Stimulated activated CD4-positive, alpha-beta T cell treated with anti-CD3 and anti-CD28 coated beads, Interleukin-1b, Interleukin-23, amount 100 ng/mL, for 1 hour (primary cell): Measurements from ENCODE around the gene HARBI1.

Source experiments
- DNase-seq, 2 donors: peaks; one replicate each; pipeline ENCODE4 v3.0.0-alpha.2; 2020; ENCODE audit warnings: low read depth in 2 of 2

Gene HARBI1

GRCh38 chr11:46633291-46634217, 16.5 kb upstream of the HARBI1 start:
- DNase-seq, result no peak

- DNase-seq, result no peak
Observed at GRCh38 chr11:46632502-46632901, 15.5 kb upstream of the HARBI1 start.

- DNase-seq, result no peak
Observed at GRCh38 chr11:46631676-46632075, 14.6 kb upstream of the HARBI1 start.

- no peak for DNase-seq
Observed at GRCh38 chr11:46630237-46630636, 13.2 kb upstream of the HARBI1 start.

- no peak for DNase-seq
Observed at GRCh38 chr11:46628961-46629360, 11.9 kb upstream of the HARBI1 start.

GRCh38 chr11:46625406-46625805, 8.4 kb upstream of the HARBI1 start:
- DNase-seq, result no peak

- DNase-seq, result no peak
Observed at GRCh38 chr11:46618837-46619236, 1.8 kb upstream of the HARBI1 start.

GRCh38 chr11:46617972-46618314, 916 bp upstream of the HARBI1 start:
- DNase-seq, result no peak

- no peak for DNase-seq
Observed at GRCh38 chr11:46616551-46617133, 385 bp downstream of the HARBI1 start.

GRCh38 chr11:46615756-46616155, 1.3 kb downstream of the HARBI1 start:
- DNase-seq, result no peak

- no peak for DNase-seq
Observed at GRCh38 chr11:46612326-46612725, 4.7 kb downstream of the HARBI1 start.

GRCh38 chr11:46611526-46612304, 5.3 kb downstream of the HARBI1 start:
- no peak for DNase-seq

GRCh38 chr11:46609386-46609785, 7.6 kb downstream of the HARBI1 start:
- DNase-seq, result no peak

- no peak for DNase-seq
Observed at GRCh38 chr11:46607516-46607915, 9.5 kb downstream of the HARBI1 start.

GRCh38 chr11:46604796-46605195, 12.2 kb downstream of the HARBI1 start:
- no peak for DNase-seq

- no peak for DNase-seq
Observed at GRCh38 chr11:46603704-46604308, 13.2 kb downstream of the HARBI1 start.

- DNase-seq, result no peak
Observed at GRCh38 chr11:46601129-46601528, 15.9 kb downstream of the HARBI1 start.

GRCh38 chr11:46600194-46600960, 16.6 kb downstream of the HARBI1 start:
- DNase-seq, result no peak

GRCh38 chr11:46599340-46600193, 17.5 kb downstream of the HARBI1 start:
- no peak for DNase-seq

GRCh38 chr11:46597609-46598219, 19.3 kb downstream of the HARBI1 start:
- DNase-seq, result no peak
